Vein endothelial cell (primary cell): ENCODE measurements around the gene PDE8A. TPM values are rescaled to one million over a fixed set of nuclear protein-coding genes. Genes with fewer than 3 reads are reported as not detected.

Experiments used
- small RNA-seq: library from RNA; depleted of rRNA; stranded (forward); fragments of <200 nt; gene quantifications from one replicate; pipeline ENCODE3, GENCODE V24; 2012
- total RNA-seq: library from RNA; depleted of rRNA; stranded (reverse); fragments of >200 nt; gene quantifications from 2 replicates; pipeline ENCODE4 v1.2.3, GENCODE V29; 2012

Gene PDE8A
- 55.9 and 65.4 TPM in 2 replicates for total RNA-seq

DNA sequence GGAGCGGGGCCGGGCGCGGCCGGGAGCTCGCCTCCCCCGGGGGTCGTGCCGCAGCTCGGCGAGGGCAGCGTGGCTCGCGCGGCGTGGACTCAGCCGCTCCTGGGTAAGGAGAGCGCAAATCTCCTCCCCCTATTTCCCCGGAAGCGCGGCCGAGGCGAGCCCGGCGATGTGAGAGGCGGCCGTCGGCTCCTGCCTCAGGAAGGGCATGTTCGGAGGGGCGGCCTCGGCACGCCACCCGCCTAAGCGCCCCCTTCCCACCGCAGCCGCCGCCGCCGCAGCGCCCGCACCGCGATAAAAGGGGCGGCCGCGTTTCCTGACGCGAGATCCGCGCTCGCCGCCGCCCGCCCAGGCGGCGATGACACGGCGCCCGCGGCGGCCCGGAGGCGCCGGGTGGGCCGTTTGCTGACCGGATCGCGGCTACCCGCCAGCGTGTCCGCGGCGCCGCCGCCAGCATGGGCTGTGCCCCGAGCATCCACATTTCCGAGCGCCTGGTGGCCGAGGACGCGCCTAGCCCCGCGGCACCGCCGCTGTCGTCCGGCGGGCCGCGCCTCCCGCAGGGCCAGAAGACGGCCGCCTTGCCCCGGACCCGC lies at the start of gene PDE8A:
Gene PDE8A (plus strand): TSS at position 146 of the 590 bp plus-strand sequence. CDS start 307 bp downstream, at position 453.

Small RNA genes within 50 kb of the gene (small RNA-seq; reads per million reads assigned to genes)
- gene AC044860.2 (not detected), gene RNU6-339P (not detected), gene RNU6-796P (not detected)

Other genes with a start within 250 kb of the PDE8A start
- gene ZNF592, start 233.3 kb upstream of the PDE8A start, total RNA-seq, result 16.2 and 18.0 TPM in 2 replicates
- 69.8 and 95.4 TPM in 2 replicates for gene ALPK3, start 164.5 kb upstream of the PDE8A start, total RNA-seq
- gene SLC28A1, start 97.2 kb upstream of the PDE8A start, total RNA-seq, result not detected in 2 replicates